H9 (cell line): Measurements from ENCODE around the gene MAPK7. TPM values are rescaled to one million over a fixed set of nuclear protein-coding genes. Genes with fewer than 3 reads are reported as not detected.
A peak's percentile ranks its signal among the peaks of the same experiment; 100 is the strongest.

Experiments
- DNase-seq: peaks from one replicate; pipeline ENCODE4 v3.0.0-alpha.2; 2017
- H2AFZ ChIP-seq: one replicate; pipeline ENCODE4 v1.6.1; 2013; ENCODE audit warnings: mild to moderate bottlenecking, low read length, control low read depth, moderate library complexity
- H2AK5ac ChIP-seq: 2 replicates; pipeline ENCODE4 v1.6.1; 2013; ENCODE audit warnings: low read length, control low read depth, mixed read lengths; ENCODE audit not compliant: insufficient read length
- H2BK120ac ChIP-seq: one replicate; pipeline ENCODE4 v1.6.1; 2013; ENCODE audit warnings: low read depth, mild to moderate bottlenecking, low read length, control low read depth, inconsistent platforms; ENCODE audit not compliant: poor library complexity, severe bottlenecking
- H2BK12ac ChIP-seq: 2 replicates; pipeline ENCODE4 v1.6.1; 2013; ENCODE audit warnings: low read length, control low read depth, mixed read lengths, low read depth; ENCODE audit not compliant: insufficient read length
- H2BK15ac ChIP-seq: 2 replicates; pipeline ENCODE4 v1.6.1; 2013; ENCODE audit warnings: low read depth, low read length, control low read depth
- H2BK20ac ChIP-seq: one replicate; pipeline ENCODE4 v1.6.1; 2013; ENCODE audit warnings: low read depth, mild to moderate bottlenecking, low read length, control low read depth, inconsistent platforms; ENCODE audit not compliant: poor library complexity, severe bottlenecking
- H2BK5ac ChIP-seq: 2 replicates; pipeline ENCODE4 v1.6.1; 2013; ENCODE audit warnings: low read length, control low read depth, mixed read lengths; ENCODE audit not compliant: insufficient read length
- H3K14ac ChIP-seq: 2 replicates; pipeline ENCODE4 v1.6.1; 2013; ENCODE audit warnings: low read length, control low read depth; ENCODE audit not compliant: insufficient read depth
- H3K18ac ChIP-seq: 2 replicates; pipeline ENCODE4 v1.6.1; 2013; ENCODE audit warnings: low read depth, mild to moderate bottlenecking, mixed read lengths, low read length, control low read depth; ENCODE audit not compliant: insufficient read length
- H3K23ac ChIP-seq: 2 replicates; pipeline ENCODE4 v1.6.1; 2013; ENCODE audit warnings: low read length, control low read depth, mixed read lengths, low read depth; ENCODE audit not compliant: insufficient read length
- H3K23me2 ChIP-seq: 2 replicates; pipeline ENCODE4 v1.6.1; 2013; ENCODE audit warnings: low read depth, mild to moderate bottlenecking, mixed read lengths, low read length, control low read depth; ENCODE audit not compliant: insufficient read length, poor library complexity, severe bottlenecking
- H3K27ac ChIP-seq: 2 replicates; pipeline ENCODE4 v1.5.1; 2013; ENCODE audit warnings: low read length, control low read depth, mixed read lengths, low read depth; ENCODE audit not compliant: insufficient read length
- H3K27me3 ChIP-seq: 2 replicates; pipeline ENCODE4 v1.6.1; 2013; ENCODE audit warnings: low read length, control low read depth, inconsistent platforms; ENCODE audit not compliant: insufficient read depth
- H3K4ac ChIP-seq: 2 replicates; pipeline ENCODE4 v1.6.1; 2013; ENCODE audit warnings: low read depth, mild to moderate bottlenecking, control low read depth, inconsistent platforms, low read length, moderate library complexity
- H3K4me1 ChIP-seq: 2 replicates; pipeline ENCODE4 v1.6.1; 2013; ENCODE audit warnings: low read length, control low read depth, inconsistent platforms; ENCODE audit not compliant: insufficient read depth
- H3K4me2 ChIP-seq: 2 replicates; pipeline ENCODE4 v1.6.1; 2013; ENCODE audit warnings: low read length, control low read depth, mixed read lengths; ENCODE audit not compliant: insufficient read length, insufficient read depth
- H3K56ac ChIP-seq: 2 replicates; pipeline ENCODE4 v1.6.1; 2013; ENCODE audit warnings: low read depth, mild to moderate bottlenecking, mixed read lengths, low read length, control low read depth; ENCODE audit not compliant: insufficient read length
- H3K79me1 ChIP-seq: 2 replicates; pipeline ENCODE4 v1.6.1; 2013; ENCODE audit warnings: low read depth, mild to moderate bottlenecking, moderate library complexity, low read length, control low read depth, inconsistent platforms; ENCODE audit not compliant: insufficient read depth, poor library complexity, severe bottlenecking
- H3K79me2 ChIP-seq: 2 replicates; pipeline ENCODE4 v1.6.1; 2013; ENCODE audit warnings: low read length, control low read depth, inconsistent platforms; ENCODE audit not compliant: insufficient read depth
- H3K9ac ChIP-seq: 2 replicates; pipeline ENCODE4 v1.6.1; 2013; ENCODE audit warnings: low read length, control low read depth, mixed read lengths; ENCODE audit not compliant: insufficient read length; ENCODE audit errors: extremely low read depth
- H3K9me3 ChIP-seq: one replicate; pipeline ENCODE4 v1.6.1; 2013; ENCODE audit warnings: low read depth, low read length, inconsistent platforms; ENCODE audit not compliant: control insufficient read depth
- H3T11ph ChIP-seq: one replicate; pipeline ENCODE4 v1.6.1; 2013; ENCODE audit warnings: mild to moderate bottlenecking, low read length, control low read depth, inconsistent platforms
- H4K20me1 ChIP-seq: one replicate; pipeline ENCODE4 v1.6.1; 2013; ENCODE audit not compliant: control insufficient read depth, insufficient read length, insufficient read depth
- H4K5ac ChIP-seq: 2 replicates; pipeline ENCODE4 v1.6.1; 2013; ENCODE audit warnings: low read depth, mild to moderate bottlenecking, mixed read lengths, low read length, control low read depth; ENCODE audit not compliant: insufficient read length
- H4K8ac ChIP-seq: replicated peaks from 2 replicates; pipeline ENCODE4 v1.6.1; 2013; ENCODE audit warnings: low read length, control low read depth, mixed read lengths, low read depth; ENCODE audit not compliant: insufficient read length
- H4K91ac ChIP-seq: 2 replicates; pipeline ENCODE4 v1.6.1; 2013; ENCODE audit warnings: low read depth, mild to moderate bottlenecking, moderate library complexity, mixed read lengths, low read length, control low read depth; ENCODE audit not compliant: insufficient read length
- H3K27ac Mint-ChIP-seq, 3 experiments: 2 replicates in 2 of 3; 3 replicates in 1 of 3; pipeline ENCODE4 v1.8.0; 2020 to 2021; ENCODE audit warnings: mixed read lengths in 3 of 3, mild to moderate bottlenecking in 1 of 3, moderate library complexity in 1 of 3
- H3K27me3 Mint-ChIP-seq: 2 replicates; pipeline ENCODE4 v1.8.0; 2021; ENCODE audit warnings: low read depth, mild to moderate bottlenecking, moderate library complexity, mixed read lengths
- H3K36me3 Mint-ChIP-seq, 3 experiments: 2 replicates in 2 of 3; 3 replicates in 1 of 3; pipeline ENCODE4 v1.8.0; 2020 to 2021; ENCODE audit warnings: low read depth in 3 of 3, mixed read lengths in 3 of 3; ENCODE audit not compliant: insufficient read depth in 1 of 3
- H3K4me1 Mint-ChIP-seq, 2 experiments: 2 replicates each; pipeline ENCODE4 v1.8.0; 2020; ENCODE audit warnings: mixed read lengths in 2 of 2
- H3K4me3 Mint-ChIP-seq, 2 experiments: 2 replicates in 1 of 2; 3 replicates in 1 of 2; pipeline ENCODE4 v1.8.0; 2020 to 2021; ENCODE audit warnings: mild to moderate bottlenecking in 2 of 2, mixed read lengths in 2 of 2, moderate library complexity in 1 of 2
- H3K9me3 Mint-ChIP-seq, 2 experiments: 2 replicates in 1 of 2; 3 replicates in 1 of 2; pipeline ENCODE4 v1.8.0; 2020; ENCODE audit warnings: mild to moderate bottlenecking in 2 of 2, mixed read lengths in 2 of 2, moderate library complexity in 1 of 2
- CTCF ChIP-seq: fragments of 200-600 bp; sonication (generic); conservative IDR thresholded peaks from 3 replicates; pipeline ENCODE4 v1.8.0; 2021; ENCODE audit warnings: antibody characterized with exemption, mild to moderate bottlenecking
- WGBS: extraction: QIAGEN DNeasy Blood & Tissue Kit; methylation state at CpG from one replicate; pipeline ENCODE4 v1.1.7; 2013; ENCODE audit warnings: missing lambda C conversion rate, low lambda C conversion rate, mixed read lengths; ENCODE audit not compliant: insufficient read length; ENCODE audit errors: extremely low coverage; 5-methylcytosine and 5-hydroxymethylcytosine counted together
- total RNA-seq: library from RNA; stranded (reverse); gene quantifications from 2 replicates; pipeline ENCODE4 v1.2.1, GENCODE V29; 2021

MAPK7 gene
- total RNA-seq, 1 experiment from 2014 or later = 43.8 TPM

GRCh38 chr17:19414396-19415280, 36.3 kb downstream of the MAPK7 start:
- no peak overlapping the region for H4K8ac ChIP-seq
- peaks cover 10% of the 10 kb centered on the region for H3K27me3 Mint-ChIP-seq
- no peak for TF ChIP-seq CTCF
- no peak overlapping the region for H2AK5ac ChIP-seq
- no peak overlapping the region for H3K4ac ChIP-seq
- no peak overlapping the region for H3T11ph ChIP-seq
- H3K9me3 Mint-ChIP-seq = no peaks in the 10 kb centered on the region
- no peaks in the 10 kb centered on the region for H3K4me1 ChIP-seq
- DNase-seq = no peak
- no peak overlapping the region for H2BK5ac ChIP-seq
- no peak overlapping the region for H3K9ac ChIP-seq
- no peaks in the 10 kb centered on the region for H3K79me2 ChIP-seq
- H3K14ac ChIP-seq = peak overlapping the region; percentile 44; the same call in 1 of the 2 replicates
- no peaks in the 10 kb centered on the region for H3K79me1 ChIP-seq
- H3K23ac ChIP-seq = no peak overlapping the region
- H2AFZ ChIP-seq = no peak overlapping the region
- no peaks in the 10 kb centered on the region for H4K20me1 ChIP-seq
- no peak overlapping the region for H2BK15ac ChIP-seq
- no peak overlapping the region for H2BK120ac ChIP-seq
- no peak overlapping the region for H2BK12ac ChIP-seq
- H4K5ac ChIP-seq = no peak overlapping the region
- H3K4me2 ChIP-seq = no peak overlapping the region
- no peak overlapping the region for H2BK20ac ChIP-seq
- H3K56ac ChIP-seq = no peak overlapping the region
- H4K91ac ChIP-seq = no peak overlapping the region
- peak overlapping the region in 2 of 3 experiments; percentile 6 to 72; a peak in 2 of 7 replicates for H3K27ac Mint-ChIP-seq
- no peaks in the 10 kb centered on the region for H3K9me3 ChIP-seq
- peaks cover 11 to 30% of the 10 kb centered on the region in 2 experiments for H3K4me1 Mint-ChIP-seq
- H3K18ac ChIP-seq = no peak overlapping the region
- no peaks in the 10 kb centered on the region for H3K27me3 ChIP-seq
- no CpG with 5 or more reads among the region's 28 CpGs for WGBS
- no peak overlapping the region for H3K27ac ChIP-seq
- H3K23me2 ChIP-seq = no peaks in the 10 kb centered on the region
- H3K4me3 Mint-ChIP-seq = no peak overlapping the region
- H3K36me3 Mint-ChIP-seq = no peaks in the 10 kb centered on the region; a peak in 1 of 7 replicates
